GM19468 (cell line): Measurements from ENCODE around the gene NAT9.

ENCODE experiments used
- ATAC-seq: cut with Tn5 transposase; IDR thresholded peaks from one replicate; pipeline ENCODE4 v1.9.1; 2021; ENCODE audit warnings: mild to moderate bottlenecking, moderate library complexity, moderate number of reproducible peaks; ENCODE audit not compliant: unreplicated experiment; ENCODE audit errors: extremely low read depth

The NAT9 gene

GRCh38 chr17:74776044-74776962, at the start of gene NAT9:
NAT9 (minus strand) TSS chr17:74776345; CDS start chr17:74775698, 647 bp downstream.
- peak; percentile 47 for ATAC-seq

- no peak for ATAC-seq
These were observed 48.9 kb upstream of the NAT9 start for GRCh38 chr17:74824961-74825627.

GRCh38 chr17:74822939-74823367, 46.8 kb upstream of the NAT9 start:
- ATAC-seq = no peak

- no peak for ATAC-seq
These were observed 46.3 kb upstream of the NAT9 start for GRCh38 chr17:74822335-74822938.

- no peak for ATAC-seq
These were observed 45.6 kb upstream of the NAT9 start for GRCh38 chr17:74821655-74822334.

- no peak for ATAC-seq
These were observed 43.8 kb upstream of the NAT9 start for GRCh38 chr17:74819801-74820436.

GRCh38 chr17:74818291-74818938, 42.3 kb upstream of the NAT9 start:
- ATAC-seq = no peak

- ATAC-seq = no peak
These were observed 40.9 kb upstream of the NAT9 start for GRCh38 chr17:74816905-74817620.

- no peak for ATAC-seq
These were observed 39.6 kb upstream of the NAT9 start for GRCh38 chr17:74815550-74816370.

GRCh38 chr17:74815067-74815466, 38.9 kb upstream of the NAT9 start:
- no peak for ATAC-seq

GRCh38 chr17:74814453-74814852, 38.3 kb upstream of the NAT9 start:
- no peak for ATAC-seq

- ATAC-seq = no peak
These were observed 36.2 kb upstream of the NAT9 start for GRCh38 chr17:74812109-74813009.

GRCh38 chr17:74810699-74811485, 34.7 kb upstream of the NAT9 start:
- ATAC-seq = no peak

- no peak for ATAC-seq
These were observed 32.7 kb upstream of the NAT9 start for GRCh38 chr17:74808714-74809430.

GRCh38 chr17:74807925-74808324, 31.8 kb upstream of the NAT9 start:
- ATAC-seq = no peak

- no peak for ATAC-seq
These were observed 31.3 kb upstream of the NAT9 start for GRCh38 chr17:74807441-74807840.
